ENCODE data around the gene DSC1.
"Not testable (repeated sequence)": the region's sequence is repeated elsewhere in the genome, so short reads cannot be mapped to it uniquely, and the experiment has no call there.

The DSC1 gene, protein sequence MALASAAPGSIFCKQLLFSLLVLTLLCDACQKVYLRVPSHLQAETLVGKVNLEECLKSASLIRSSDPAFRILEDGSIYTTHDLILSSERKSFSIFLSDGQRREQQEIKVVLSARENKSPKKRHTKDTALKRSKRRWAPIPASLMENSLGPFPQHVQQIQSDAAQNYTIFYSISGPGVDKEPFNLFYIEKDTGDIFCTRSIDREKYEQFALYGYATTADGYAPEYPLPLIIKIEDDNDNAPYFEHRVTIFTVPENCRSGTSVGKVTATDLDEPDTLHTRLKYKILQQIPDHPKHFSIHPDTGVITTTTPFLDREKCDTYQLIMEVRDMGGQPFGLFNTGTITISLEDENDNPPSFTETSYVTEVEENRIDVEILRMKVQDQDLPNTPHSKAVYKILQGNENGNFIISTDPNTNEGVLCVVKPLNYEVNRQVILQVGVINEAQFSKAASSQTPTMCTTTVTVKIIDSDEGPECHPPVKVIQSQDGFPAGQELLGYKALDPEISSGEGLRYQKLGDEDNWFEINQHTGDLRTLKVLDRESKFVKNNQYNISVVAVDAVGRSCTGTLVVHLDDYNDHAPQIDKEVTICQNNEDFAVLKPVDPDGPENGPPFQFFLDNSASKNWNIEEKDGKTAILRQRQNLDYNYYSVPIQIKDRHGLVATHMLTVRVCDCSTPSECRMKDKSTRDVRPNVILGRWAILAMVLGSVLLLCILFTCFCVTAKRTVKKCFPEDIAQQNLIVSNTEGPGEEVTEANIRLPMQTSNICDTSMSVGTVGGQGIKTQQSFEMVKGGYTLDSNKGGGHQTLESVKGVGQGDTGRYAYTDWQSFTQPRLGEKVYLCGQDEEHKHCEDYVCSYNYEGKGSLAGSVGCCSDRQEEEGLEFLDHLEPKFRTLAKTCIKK
- 0.07 to 7.1 (median 3.1) reads per million in 3 experiments for total RNA-seq

- DNase-seq = peak; percentile 25
These were observed at the start of gene DSC1 for GRCh38 chr18:31162825-31163435. TSS of gene DSC1 (minus strand) at chr18:31162856. CDS start at chr18:31162594, 262 bp downstream.

- no peak for DNase-seq
These were observed 48.4 kb upstream of the DSC1 start for GRCh38 chr18:31211047-31211446.

- DNase-seq = no peak
These were observed 46.4 kb upstream of the DSC1 start for GRCh38 chr18:31209041-31209440.

DNA sequence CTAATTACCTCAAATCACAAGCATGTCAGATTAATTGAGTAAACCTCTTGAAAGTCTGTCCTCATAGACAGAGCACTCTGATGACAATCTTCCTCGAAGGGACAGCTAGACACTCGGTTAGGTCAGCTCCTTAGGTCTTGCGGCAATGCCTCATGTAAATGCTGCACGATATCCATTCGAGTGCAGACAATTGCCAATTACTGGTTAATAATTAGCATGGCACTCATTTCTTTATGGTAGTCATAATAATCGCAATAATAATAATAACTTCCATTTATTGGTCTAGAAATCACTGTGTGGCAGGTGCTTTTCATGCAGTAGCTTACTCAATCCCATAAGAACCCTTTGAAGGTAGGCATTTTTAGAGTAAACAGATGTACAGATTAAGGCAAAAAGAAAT is 44.7 kb upstream of the DSC1 start:
- no peak for DNase-seq

- no peak for DNase-seq
These were observed 44.2 kb upstream of the DSC1 start for GRCh38 chr18:31206787-31207381.

DNA sequence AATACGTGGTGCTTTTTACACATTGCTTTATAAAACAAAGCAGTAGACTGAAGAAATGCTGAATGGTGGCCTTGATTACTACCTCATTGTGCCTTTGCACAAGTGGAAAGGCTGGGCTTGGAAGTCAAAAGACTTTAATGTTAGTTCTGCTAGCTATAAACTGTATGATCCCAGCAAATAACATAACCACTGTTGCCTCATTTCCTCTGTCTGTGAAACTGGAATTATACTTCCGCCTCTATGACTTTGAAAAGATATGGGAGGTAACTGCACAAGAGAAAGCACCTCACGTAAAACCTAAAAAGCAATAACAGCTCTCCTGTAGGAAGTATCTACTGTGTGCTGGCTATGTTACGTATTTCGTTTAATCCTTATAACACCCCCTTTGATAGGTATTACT is 43.4 kb upstream of the DSC1 start:
- DNase-seq = no peak

- no peak for DNase-seq
These were observed 42.6 kb upstream of the DSC1 start for GRCh38 chr18:31205273-31205672.

- DNase-seq = no peak
These were observed 42.2 kb upstream of the DSC1 start for GRCh38 chr18:31204833-31205232.

GRCh38 chr18:31204166-31204565 is 41.5 kb upstream of the DSC1 start:
- no peak for DNase-seq

- no peak for DNase-seq
These were observed 41.1 kb upstream of the DSC1 start for GRCh38 chr18:31203794-31204148.

DNA sequence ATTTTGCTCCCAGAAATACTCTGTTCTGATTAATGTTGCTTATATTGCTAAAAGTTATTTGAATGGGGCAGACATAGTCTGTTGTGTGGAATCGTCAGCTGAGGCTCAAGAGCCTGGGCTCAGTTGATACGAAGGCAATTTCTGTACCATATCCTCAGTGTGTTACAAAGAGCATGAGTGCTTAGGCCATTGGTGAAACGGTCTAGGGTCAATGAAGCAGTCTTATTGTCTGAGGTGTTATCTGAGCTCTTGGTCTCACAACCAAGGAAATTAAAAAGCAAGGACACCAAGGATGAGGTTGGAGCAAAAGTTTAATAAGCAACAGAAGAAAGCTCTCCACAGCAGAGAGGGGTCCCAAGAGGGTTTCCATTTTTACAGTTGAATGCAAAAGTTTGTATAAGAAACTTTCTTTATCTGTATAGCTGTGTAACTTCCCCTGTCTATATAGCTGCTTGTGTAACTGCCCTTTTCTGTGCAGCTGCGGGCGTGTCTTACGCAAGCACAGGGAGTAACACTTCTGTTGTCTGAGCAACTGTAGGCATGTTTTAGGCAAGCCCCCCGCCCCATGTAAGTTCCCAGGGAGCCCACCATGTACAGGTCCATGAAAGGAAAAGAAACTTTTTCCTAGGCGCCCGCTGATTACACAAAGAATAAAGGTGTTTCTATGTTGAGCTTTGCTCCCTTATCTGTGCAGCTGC is 40.6 kb upstream of the DSC1 start:
- DNase-seq = no peak

DNA sequence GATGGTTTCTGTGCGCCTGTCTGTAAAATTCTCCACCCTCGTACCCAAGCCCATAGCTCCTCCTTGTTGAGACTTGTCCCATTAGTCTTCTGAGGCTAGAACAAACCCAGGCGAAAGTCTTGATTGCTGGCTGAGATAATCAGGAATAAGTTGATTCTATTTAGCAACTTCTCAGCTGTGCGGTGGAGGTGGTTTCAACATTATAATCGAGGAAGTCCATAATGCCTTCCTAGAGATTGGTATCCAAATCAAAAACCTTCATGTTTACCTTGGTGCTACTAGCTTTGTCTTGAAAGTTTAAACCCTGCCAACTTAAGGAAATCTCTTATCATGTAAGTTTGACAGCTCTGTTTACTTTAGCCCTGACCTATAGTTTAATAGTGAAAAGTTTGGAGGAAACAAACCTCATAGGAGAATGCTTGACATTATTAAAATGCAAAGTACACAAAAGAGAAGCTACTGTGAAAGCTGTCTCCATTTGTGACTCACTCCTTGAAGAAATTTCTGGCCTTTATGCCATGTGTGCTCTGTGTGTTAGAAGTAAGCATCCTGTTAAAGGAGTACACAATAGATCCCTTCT is 36.6 kb upstream of the DSC1 start:
- no peak for DNase-seq

DNA sequence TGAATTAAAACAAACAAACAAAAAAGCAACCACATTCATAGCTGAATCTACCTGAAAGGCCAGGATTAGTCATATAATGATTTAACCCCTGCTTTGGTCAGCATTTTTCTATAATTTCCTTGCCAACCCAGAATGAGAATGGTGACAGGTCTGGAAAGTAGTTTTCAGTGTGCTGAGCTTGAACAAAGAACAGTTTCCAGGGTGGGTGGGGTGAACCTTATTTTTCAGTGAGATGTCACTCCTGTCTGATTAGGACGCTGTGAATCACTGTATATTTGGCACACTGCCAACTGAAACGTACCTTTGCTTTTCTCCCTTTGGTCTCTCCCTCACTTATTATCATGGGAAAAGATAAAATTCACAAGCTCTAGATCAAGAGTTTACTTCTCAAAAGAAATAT is 35.0 kb upstream of the DSC1 start:
- no peak for DNase-seq

GRCh38 chr18:31195063-31195462 is 32.4 kb upstream of the DSC1 start:
- no peak for DNase-seq

DNA sequence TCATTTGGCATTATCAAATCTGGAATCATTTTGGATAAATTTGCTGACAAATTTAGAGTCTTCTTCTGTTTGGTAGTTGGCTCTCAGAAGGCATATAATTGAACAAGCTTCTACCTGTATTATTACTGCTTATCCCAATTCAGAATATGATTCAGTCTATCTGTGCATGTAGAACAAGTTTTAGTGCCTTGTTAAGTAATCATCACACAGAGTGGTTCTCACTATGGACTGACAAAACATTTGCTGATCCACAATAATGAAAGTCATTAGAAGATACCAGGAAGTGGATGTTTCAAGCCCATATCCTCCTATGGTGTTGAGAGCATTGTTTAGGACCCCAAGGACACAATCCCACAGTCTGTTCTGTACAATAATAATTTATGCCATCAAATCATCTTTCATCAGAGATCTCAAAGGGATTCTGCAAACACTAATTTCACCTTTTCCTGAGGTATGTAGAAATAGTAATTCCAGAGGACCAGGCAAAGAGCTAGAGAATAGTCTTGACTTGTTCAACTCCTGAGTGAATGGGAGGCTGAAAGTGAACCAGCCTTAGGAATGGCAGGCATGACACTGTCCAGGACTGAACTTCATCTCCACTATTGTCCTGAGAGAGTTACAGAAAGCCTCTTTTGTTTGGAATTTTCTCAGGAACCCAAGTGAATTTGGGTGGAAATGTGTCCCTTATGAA is 29.6 kb upstream of the DSC1 start:
- DNase-seq = no peak

DNA sequence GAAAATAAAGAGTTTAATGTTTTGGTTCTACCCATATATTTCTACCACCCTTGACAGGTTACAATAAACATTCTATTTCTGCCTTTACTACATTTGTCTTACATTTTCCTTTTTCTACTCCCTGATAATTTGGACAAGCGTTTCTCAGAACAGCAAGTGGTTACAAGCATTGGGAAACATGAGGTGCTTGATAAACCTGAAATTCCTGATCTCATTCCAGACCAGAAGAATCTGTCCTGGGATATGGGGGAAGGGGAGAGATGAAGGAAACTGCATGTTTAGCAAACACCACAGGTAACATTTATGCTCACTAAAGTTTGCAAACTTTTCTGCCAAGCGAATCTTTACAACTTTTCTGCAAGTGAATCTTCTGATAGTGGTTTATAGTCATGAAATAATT is 28.3 kb upstream of the DSC1 start:
- no peak for DNase-seq

GRCh38 chr18:31189757-31190156 is 27.1 kb upstream of the DSC1 start:
- no peak for DNase-seq

DNA sequence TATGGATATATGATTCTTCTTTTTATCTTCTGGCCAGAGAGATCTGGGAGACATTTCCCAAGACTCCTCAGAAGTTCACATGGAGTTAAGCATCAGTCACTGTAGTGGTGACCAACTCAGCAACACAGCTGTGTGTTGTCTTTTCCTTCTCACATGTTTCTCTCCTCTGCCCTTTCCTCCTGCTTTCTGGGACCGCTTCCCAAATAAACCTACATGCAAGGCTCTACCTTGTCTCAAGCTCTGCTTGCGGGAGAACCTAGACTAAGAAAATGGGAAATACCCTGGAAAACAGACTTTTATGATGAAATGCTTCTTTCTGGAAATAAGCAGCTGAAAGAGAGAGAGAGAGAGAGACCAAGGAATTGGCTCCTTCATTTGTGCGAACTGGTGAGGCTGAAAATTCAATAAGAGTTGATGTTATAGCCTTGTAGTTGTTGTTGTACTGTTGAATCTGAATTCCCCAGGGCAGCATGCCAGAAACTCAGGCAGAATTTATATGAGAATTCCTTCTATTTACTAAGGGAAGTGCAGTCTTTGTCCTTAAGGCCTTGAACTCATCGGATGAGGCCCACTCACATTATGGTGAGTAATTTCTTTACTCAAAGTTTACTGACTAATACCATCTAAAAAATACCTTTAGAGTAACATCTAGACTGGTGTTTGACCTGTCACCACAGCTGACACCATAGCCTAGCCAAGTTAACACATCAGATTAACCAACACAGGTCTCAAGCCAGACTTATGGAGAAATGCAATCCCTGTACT is 22.7 kb upstream of the DSC1 start:
- DNase-seq = no peak

GRCh38 chr18:31183302-31183701 is 20.6 kb upstream of the DSC1 start:
- DNase-seq = no peak

DNA sequence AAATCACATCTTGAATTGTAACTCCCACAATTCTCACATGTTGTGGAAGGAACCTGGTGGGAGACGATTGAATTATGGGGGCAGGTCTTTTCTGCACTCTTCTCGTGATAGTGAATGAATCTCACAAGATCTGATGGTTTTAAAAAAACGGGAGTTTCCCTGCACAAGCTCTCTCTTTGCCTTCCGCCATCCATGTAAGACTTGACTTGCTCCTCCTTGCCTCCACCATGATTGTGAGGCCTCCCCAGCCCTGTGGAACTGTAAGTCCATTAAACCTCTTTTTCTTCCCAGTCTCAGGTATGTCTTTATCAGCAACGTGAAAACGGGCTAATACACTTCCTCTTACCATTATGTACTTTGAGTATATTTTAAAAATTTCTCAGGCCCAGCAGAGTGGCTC is 14.7 kb upstream of the DSC1 start:
- DNase-seq = not testable (repeated sequence)

DNA sequence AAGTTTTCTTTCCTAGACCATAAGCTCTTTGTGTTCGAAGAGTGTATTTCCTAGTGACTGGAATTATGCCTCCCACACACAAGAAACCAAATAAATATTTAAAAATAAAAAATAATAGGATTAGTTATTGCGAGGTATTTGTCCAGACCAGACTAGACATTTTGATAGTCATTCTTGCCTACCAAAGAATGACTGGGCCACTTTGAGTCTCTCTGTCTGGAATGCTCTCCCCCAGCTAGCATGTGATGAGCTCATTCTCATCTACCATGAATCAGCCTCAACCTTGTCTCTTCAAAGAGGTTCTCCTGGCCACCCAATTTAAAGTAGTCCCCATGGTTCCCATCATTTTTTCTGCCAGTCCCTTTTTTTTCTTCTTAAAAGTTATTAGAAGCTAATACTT is 13.9 kb upstream of the DSC1 start:
- DNase-seq = no peak
